PC-3 (cell line): ENCODE measurements around the gene ANGPTL8.

Source experiments
- EZH2 ChIP-seq: fragments of 300-600 bp; sonication (generic); IDR thresholded peaks from one replicate; pipeline ENCODE4 v1.6.1; 2017; ENCODE audit warnings: antibody characterized with exemption, mild to moderate bottlenecking, low read length; ENCODE audit not compliant: unreplicated experiment
- TF ChIP-seq, protein P1 (sequence below): fragments of 300-600 bp; sonication (generic); conservative IDR thresholded peaks from 2 replicates; pipeline ENCODE4 v1.5.1; 2017; ENCODE audit warnings: antibody characterized with exemption, low read depth, mild to moderate bottlenecking, low read length

DNA sequence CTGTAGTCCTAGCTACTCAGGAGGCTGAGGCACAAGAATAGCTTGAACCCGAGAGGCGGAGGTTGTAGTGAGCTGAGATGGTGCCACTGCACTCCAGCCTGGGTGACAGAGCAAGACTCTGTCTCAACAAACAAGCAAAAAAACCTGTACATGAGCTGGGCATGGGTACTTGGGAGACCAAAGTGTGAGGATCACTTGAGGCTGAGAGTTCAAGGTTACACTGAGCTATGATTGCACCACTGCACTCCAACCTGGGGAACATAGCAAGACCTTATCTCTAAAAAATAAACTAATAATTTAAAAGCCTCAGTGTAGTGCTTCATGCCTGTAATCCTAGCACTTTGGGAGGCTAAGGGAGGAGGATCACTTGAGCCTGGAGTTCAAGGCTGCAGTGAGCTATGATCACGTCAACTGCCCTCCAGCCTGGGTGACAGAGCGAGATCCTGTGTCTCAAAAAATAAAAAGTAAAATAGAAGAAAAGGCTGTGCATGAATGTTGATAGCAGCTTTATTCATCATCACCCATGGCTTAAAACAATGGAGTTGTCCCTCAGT is 35.2 kb downstream of the ANGPTL8 start:
- TF ChIP-seq EZH2, result no peak
- TF ChIP-seq, protein P1, sequence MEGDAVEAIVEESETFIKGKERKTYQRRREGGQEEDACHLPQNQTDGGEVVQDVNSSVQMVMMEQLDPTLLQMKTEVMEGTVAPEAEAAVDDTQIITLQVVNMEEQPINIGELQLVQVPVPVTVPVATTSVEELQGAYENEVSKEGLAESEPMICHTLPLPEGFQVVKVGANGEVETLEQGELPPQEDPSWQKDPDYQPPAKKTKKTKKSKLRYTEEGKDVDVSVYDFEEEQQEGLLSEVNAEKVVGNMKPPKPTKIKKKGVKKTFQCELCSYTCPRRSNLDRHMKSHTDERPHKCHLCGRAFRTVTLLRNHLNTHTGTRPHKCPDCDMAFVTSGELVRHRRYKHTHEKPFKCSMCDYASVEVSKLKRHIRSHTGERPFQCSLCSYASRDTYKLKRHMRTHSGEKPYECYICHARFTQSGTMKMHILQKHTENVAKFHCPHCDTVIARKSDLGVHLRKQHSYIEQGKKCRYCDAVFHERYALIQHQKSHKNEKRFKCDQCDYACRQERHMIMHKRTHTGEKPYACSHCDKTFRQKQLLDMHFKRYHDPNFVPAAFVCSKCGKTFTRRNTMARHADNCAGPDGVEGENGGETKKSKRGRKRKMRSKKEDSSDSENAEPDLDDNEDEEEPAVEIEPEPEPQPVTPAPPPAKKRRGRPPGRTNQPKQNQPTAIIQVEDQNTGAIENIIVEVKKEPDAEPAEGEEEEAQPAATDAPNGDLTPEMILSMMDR, result no peak
